GM19240 (cell line): Measurements from ENCODE around the gene MRPS6.

ENCODE experiments used
- DNase-seq: peaks from one replicate; pipeline ENCODE4 v3.0.0; 2011; ENCODE audit warnings: low spot score; ENCODE audit not compliant: insufficient read length

MRPS6 gene

GRCh38 chr21:34132926-34133325 lies 59.5 kb downstream of the MRPS6 start:
- DNase-seq, result no peak

GRCh38 chr21:34133392-34133791 lies 60.0 kb downstream of the MRPS6 start:
- no peak for DNase-seq

DNA sequence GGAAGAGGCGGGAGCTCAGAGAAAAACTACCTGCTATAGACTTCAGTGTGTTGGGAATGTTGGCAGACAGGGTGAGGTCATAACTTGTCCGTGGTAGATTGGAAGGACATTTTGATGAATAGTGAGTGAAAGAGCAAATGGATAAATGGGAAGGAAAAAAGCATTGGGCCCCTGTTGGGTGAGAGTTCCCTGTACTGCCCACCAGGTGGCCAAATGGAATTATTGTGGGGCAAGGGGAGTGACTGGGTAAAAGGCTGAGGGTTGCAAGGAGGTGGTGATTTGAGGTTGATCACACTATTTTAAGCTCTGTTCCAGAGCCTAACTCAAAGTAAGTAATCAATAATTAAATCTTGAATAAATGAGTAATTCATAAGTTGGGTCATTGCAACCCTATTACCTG lies 60.4 kb downstream of the MRPS6 start:
- no peak for DNase-seq

DNA sequence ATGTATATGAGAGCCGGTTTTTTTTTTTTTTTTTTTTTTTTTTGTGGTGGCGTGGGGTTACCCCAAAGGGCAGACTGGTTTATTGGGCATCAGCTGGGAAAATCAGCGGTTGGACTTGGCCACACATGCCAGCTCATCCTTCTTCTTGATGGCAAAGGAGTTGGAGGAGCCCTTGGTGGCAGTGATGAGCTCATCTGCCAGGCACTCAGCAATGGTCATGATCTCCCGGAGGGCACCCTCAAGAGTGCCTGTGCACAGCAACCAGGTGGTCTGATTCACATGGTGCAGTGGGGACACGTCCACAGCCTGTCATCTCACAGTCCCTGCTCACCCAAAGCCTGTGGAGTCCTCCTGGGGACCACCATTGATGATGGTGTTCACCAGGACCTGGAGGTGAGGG lies 62.0 kb downstream of the MRPS6 start:
- DNase-seq, result no peak

DNA sequence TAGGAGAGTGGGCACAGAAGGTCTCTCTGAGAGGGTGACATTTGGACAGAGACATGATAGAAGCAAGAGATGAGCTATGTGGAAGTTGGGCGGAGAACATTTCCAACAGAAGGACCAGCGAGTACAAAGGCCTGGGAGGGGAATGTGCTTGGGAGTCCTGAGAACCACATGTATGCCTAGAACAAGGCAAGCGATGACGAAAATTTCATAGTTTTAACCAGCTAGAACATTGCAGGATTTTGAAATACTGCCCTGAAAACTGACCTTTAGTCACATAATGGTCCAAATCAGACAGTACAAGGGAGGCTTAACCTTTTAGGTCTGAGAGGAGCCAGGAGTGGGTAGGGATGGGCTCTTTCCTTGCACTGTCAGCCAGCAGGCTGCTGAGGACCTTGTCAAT lies 68.0 kb downstream of the MRPS6 start:
- no peak for DNase-seq

DNA sequence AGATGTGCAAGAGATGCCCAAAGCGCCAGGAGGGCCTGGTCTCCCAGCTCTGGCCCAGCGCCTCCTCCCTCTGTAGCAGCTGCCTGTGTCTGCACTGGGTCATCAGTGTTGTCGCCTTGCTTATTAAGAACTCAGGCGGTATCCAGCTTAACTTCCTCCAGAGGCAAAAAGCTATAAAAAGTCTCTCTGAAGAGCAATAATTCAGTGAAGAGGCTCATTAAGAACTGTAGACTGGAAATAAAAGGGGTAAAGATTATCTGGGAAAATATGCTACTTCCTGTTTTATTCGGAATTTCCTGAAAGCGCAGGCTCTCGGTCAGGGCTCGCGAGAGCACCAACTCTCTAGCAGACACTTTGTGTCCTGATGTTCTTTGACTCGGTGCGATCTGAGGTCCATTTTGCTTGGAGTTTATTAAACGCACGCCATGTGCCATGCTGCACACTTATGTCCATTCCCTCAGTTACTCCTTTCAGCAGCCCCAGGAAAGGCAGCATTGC lies 70.4 kb downstream of the MRPS6 start:
- DNase-seq, result no peak

DNA sequence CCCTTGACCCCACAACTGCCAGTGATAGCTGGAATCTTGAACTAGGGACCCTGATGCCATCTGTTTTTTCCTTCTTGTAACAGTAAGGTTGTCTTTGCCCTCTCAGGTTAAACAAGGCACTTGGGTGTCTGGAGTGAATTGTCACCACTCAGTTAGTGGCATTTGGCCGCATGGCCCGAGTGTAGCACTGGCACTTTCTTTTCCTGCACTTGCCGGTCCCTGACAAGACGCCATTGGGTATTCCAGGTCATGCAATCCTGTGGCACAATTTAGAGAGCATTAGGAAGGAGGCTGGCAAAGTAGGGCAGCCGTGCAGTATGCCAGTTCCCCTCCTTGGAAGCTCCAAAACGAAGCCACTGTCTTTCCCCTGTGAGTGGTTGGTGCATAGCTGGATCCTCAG lies 70.8 kb downstream of the MRPS6 start:
- DNase-seq, result no peak

GRCh38 chr21:34147792-34148418 lies 74.5 kb downstream of the MRPS6 start:
- no peak for DNase-seq

DNA sequence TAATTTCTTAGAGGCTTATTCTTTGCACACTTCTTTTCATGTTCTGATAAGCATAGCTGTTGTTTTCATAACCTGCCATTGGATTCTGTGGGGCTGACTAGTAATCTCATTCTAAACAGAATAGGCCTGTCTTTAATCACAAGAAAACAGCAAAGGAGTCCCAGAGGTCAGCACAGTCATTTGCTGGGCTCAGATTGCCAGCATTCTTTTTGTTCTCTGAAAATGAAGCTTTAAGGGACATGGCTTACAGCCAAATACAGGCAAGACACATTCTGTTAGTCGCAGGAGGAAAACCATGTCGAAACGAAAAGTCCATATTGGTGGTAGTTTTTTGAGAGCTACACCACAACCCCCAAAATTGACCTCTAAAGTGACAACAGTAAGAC lies 75.0 kb downstream of the MRPS6 start:
- no peak for DNase-seq

DNA sequence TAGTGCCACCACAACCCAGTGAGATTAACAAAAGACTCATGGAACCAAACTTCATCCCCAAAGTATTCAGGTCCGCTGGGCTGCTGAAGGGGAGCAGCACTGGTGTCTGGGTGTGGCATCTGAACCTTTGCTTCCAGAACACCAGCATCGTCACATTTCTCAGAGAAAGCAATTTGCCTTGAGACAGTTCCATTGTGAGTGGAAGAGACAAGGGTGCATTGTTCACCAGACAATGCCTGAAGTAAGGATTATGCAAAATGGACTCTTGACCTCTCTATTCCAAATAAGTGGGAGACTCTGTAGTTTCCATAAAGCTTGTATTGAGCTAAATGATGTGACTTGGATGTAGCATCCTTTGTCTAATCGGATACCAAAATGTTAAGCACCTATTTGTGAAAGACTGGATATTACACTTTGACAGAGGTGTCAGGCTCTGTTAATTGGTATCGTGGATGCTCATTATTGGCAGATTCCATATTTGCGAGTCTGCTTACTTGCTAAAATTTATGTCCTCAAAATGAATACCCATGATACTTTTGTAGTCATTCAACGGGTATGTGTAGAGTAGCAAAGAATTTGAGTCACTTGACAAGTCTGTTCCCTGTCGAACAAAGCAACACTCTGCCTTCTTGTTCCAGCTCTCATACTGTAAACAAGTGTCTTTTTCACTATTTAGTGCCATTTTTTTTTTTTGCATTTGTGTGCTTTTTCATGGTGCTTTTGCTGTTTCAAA lies 75.6 kb downstream of the MRPS6 start:
- DNase-seq, result no peak

DNA sequence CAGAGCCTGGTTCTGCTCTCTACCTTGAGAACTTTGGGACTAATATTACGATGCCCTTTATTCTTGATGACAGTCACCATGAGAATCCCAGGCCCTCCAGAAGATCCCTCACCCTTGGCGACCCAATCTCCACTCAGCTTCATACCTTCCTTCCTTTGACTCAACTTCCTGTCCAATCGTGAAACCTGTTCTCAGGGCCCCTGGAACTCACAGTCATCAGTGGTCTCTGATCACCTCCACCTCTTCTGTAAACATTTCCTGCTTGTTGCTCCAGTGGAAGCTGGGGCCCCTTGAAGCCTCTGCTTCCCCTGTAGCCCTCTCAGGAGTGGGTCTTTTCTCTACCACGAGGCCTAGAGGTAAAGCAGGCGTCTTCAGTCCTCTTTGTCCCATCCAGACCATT lies 79.1 kb downstream of the MRPS6 start:
- DNase-seq, result no peak

DNA sequence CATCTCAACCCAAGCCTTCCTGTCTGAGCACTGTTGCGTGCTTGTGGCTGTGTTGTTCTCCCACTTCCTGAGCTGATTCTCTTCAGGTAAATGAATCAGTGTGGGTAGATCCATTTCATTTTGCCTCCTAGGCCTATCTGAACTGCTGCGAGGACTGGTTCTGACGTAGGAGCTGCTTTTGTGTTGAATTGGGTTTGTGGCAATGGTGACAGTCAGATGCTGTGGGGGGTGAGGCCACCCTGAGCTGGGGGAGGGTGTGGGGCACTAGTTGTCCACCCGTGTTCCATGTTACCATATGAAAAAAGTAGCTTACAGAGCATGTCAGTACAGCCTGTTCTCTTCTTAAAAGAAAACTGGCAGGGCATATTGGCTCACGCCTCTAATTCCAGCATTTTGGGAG lies 81.5 kb downstream of the MRPS6 start:
- no peak for DNase-seq

DNA sequence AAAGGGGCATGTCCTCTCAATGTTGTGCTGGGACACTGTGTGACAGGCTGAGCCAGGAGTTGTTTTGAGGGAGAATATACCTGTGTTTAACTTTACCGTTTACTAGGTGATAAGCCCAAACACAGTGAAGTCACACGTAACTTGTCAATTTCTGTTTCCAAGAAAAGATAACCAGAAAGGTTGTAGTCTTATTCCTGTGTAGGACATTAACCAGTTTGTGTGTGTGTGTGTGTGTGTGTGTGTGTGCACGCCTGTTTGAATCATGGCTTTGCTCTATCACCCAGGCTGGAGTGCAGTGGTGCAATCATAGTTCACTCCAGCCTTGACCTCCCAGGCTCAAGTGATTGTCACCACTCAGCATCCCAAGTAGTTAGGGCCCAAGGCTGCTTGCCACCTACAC lies 83.6 kb downstream of the MRPS6 start:
- DNase-seq, result no peak

GRCh38 chr21:34157521-34157920 lies 84.1 kb downstream of the MRPS6 start:
- DNase-seq, result no peak

GRCh38 chr21:34158866-34159835 lies 85.8 kb downstream of the MRPS6 start:
- DNase-seq, result no peak

GRCh38 chr21:34166468-34166867 lies 93.1 kb downstream of the MRPS6 start:
- no peak for DNase-seq

DNA sequence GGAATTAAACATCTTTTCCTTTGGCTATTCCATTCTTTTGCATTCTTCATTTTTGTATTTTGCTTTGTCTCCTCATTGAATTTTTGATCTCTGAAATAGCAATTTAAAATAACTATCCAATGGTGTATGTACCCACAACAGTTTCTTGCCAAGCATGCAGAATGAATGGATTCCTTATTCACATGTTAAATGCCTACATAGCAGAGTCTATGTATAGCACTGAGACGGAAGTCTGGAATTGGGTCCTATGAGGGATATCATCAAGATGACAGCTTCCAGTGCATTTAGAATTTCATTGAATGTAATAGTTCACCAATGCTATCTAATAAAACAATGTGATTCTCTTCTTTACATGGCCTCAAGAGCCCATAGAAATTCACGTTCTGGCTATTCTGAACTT lies 97.5 kb downstream of the MRPS6 start:
- no peak for DNase-seq

GRCh38 chr21:34174470-34174869 lies 101.1 kb downstream of the MRPS6 start:
- DNase-seq, result no peak

DNA sequence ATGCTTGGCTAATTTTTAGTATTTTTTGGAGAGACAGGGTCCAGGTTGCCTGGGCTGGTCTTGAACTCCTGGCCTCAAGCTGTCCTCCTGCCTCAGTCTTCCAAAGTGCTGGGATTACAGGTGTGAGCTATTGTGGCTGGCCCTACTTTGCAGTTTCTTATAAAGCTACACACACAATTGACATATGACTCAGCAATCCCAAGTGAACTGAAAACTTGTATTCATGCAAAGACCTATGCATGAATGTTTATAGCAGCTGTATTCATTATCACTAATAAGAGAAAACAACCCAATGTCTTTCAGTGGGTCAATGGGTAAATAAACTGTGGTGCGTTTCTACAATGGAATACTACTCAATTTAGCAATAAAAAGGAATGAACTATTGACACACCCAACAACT lies 103.1 kb downstream of the MRPS6 start:
- DNase-seq, result no peak

GRCh38 chr21:34177919-34178567 lies 104.7 kb downstream of the MRPS6 start:
- no peak for DNase-seq

GRCh38 chr21:34179204-34179935 lies 106.0 kb downstream of the MRPS6 start:
- DNase-seq, result no peak
